Mucosa of gallbladder (tissue), 1 donor: ENCODE measurements around the gene BPIFB1. TPM values are rescaled to one million over a fixed set of nuclear protein-coding genes. Genes with fewer than 3 reads are reported as not detected.
A peak's percentile ranks its signal among the peaks of the same experiment; 100 is the strongest.

Experiments
- DNase-seq: peaks from one replicate; pipeline ENCODE4 v3.0.0-alpha.2; 2020; ENCODE audit warnings: low spot score
- total RNA-seq: library from RNA; stranded (reverse); gene quantifications from one replicate; pipeline ENCODE4 v1.2.1, GENCODE V29; 2021
- donor health status: DM: no; HTN: no; CAD: no.

BPIFB1 gene
- total RNA-seq, 1 donor from 2014 or later: 0.78 TPM

DNA sequence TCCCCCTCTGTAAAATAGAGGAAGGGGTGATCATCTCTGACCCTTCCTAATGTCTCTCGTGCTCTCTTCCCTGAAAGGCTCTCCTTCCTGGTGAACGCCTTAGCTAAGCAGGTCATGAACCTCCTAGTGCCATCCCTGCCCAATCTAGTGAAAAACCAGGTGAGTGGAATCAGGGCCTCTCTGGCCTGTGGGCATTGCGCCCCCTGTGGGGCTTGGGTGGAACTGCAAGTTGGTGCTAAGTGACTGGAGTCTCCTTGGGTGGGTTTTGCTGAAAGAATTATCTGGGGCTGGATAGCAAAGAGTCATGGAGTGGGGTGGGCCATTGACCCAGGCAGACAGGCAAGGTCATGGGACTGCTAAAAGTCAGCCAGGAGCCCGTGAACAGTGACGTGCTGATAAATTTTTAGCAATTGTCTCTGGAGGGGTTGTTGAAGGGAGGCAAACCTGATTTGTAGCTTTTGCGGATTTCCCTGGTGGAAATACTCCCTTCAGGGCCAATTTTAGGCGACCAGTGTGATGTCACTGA is 8.9 kb downstream of the BPIFB1 start:
- DNase-seq: peak; percentile 42

- no peak for DNase-seq
Measured at GRCh38 chr20:33296206-33296605, 13.2 kb downstream of the BPIFB1 start.

DNA sequence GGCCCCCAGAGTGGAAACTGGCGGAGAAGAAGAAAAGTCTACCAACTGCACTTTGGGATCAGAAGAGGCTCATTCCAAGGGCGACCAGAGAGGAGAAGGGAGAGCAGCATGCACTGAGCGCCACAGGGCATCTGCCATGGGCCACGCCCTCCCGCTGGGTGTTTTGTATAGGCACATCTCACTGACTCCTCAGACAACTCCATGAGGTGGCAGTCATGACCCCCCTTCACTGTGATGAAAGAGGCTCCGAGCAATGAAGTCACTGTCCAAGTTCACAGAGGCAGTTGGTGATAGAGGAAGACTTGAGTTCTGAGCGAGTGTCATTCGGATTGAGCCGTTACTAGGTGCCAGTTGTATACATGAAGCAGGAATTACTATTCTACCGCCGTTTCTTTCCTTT is 15.4 kb downstream of the BPIFB1 start:
- DNase-seq: no peak

DNA sequence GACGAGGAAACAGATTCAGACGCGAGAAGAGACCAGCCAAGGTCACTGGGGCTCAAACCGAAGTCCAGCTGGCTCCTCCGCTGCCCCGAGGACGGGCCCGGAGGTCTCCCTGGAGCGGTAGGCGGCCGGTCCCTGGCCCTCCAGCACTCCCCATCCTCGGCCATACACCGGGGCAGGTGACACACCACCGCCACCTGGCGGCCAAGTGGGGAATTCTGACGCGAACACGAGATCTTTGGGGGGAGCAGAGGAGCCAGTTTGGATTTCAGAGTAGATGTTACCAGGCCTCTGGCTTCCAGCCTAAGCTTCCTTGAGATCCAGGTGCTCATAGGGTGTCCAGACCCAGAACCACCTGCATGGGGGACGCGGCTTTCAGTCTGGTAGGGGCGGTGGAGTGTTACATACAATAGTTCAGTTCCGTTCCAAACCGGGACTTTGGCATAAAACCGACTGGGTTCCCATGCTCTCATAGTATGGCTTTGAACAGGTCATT is 16.1 kb downstream of the BPIFB1 start:
- peak; percentile 43 for DNase-seq

DNA sequence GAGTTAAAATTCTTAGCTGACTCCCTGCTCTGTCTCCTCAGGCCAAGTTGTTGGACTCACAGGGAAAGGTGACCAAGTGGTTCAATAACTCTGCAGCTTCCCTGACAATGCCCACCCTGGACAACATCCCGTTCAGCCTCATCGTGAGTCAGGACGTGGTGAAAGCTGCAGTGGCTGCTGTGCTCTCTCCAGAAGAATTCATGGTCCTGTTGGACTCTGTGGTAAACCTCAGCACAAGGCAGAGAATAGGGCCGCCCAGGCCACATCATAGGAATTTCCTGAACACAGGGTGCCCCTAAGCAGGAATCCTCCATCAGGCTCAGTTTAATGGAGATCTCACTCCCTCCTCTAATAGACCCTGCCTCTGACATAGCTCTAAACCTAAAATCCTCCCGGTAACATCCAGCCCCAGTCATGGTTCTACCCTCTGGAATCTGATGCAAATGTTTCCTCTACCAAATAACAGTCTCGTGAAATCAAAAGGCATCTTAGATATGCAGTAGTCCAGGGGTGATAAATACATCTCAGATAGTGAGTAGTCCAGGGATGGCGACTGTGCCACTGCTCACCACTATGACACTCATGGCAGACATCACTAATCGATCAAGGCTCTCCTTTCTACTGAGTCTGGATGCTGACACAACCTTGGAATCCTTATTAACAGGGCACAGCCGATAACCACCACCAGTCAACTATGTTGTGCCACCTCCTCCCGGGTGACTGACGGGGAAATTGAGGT is 18.3 kb downstream of the BPIFB1 start:
- DNase-seq: no peak

GRCh38 chr20:33303595-33303994 is 20.6 kb downstream of the BPIFB1 start:
- DNase-seq: no peak

DNA sequence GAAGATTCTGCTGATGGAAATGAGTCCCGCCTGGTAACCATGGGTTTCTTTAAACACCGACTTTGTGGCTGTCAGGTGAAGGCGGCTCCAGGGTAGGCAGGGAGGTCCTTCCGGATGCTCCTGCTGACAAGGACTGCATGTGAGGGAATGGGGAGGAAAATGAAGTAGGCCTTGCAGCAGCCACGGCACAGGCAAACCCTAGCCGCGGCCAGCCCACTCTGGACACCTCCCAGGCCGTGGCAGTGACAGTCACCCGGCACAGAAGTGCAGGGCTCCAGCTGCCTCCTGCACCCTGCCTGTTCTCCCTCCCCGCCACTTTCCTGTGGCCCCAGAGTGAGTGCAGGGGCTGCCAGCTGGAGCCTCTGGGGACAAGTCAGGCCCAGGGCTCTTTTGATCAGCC is 21.0 kb downstream of the BPIFB1 start:
- DNase-seq: no peak

- no peak for DNase-seq
Measured at GRCh38 chr20:33305589-33306057, 22.6 kb downstream of the BPIFB1 start.

- no peak for DNase-seq
Measured at GRCh38 chr20:33306228-33306627, 23.2 kb downstream of the BPIFB1 start.

GRCh38 chr20:33306807-33307206 is 23.8 kb downstream of the BPIFB1 start:
- no peak for DNase-seq

- DNase-seq: no peak
Measured at GRCh38 chr20:33308668-33309067, 25.7 kb downstream of the BPIFB1 start.

DNA sequence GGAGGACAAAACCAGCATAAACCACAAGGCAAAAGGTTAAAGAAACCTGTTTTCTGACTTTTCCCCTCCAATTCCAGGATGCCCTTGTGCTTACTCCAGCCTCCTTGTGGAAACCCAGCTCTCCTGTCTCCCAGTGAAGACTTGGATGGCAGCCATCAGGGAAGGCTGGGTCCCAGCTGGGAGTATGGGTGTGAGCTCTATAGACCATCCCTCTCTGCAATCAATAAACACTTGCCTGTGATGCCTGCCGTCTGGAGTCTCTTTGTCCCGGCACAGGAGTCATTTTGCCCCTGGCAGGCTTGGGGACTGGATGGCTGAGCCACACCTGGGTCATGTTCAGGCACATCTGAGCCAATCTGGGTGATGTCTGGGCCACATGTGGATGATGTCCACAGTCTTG is 26.6 kb downstream of the BPIFB1 start:
- no peak for DNase-seq

DNA sequence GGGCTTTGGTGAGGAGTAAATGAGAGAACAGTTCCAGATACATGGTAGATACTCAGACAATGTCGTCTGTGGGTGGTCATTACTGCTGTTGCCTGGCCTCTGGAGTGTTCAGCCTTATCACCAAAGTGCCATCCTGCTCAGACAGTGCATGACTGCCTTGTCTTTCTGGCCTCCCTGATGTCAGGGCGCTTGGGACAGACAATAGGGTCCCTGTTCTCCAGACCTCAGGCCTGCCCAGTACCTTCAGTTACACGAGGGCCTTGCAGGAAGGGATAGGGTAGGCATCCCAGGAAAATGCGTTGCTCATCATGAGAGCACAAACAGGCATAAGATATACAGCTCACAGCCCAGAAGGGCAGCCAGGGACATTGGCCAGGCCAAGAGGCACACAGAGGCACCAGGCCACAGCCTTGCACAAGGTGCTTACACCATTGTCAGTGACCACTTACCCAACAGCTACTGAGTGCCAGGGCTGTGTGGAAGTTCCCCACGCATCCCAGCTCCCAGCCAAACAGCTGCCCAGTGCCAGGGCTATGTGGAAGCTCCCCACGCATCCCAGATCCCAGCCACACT is 27.4 kb downstream of the BPIFB1 start:
- DNase-seq: no peak

- DNase-seq: no peak
Measured at GRCh38 chr20:33311011-33311410, 28.0 kb downstream of the BPIFB1 start.

- no peak for DNase-seq
Measured at GRCh38 chr20:33311996-33312395, 29.0 kb downstream of the BPIFB1 start.

- DNase-seq: no peak
Measured at GRCh38 chr20:33312583-33312982, 29.6 kb downstream of the BPIFB1 start.

DNA sequence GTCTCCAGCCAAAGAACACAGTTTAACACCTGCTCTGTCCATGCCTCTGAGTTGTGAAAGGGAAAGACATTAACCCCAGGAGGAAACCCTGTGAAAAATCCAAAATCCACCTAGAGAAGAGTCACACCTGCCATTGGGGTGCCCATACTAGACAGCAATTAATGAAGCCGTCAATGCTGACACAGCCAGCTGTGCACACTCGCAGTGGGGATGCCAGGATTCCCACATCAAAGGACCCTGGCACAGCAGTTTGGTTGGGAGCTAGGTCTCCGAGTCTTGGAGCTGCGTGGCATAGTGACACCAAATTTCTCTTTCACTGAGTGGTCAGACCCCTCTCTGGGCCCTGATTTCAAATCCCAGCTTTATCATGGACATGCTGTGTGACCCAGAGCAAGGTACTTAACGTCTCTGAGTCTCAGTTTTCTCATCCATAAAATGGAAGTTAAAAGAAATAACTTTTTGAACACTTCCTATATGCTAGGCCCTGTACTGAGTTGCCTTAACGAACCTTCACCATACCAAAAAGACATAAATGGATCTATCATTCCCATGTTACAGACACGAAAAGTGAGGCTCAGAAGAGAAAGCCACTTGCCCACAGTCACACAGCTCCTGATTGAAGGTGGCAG is 30.8 kb downstream of the BPIFB1 start:
- no peak for DNase-seq

DNA sequence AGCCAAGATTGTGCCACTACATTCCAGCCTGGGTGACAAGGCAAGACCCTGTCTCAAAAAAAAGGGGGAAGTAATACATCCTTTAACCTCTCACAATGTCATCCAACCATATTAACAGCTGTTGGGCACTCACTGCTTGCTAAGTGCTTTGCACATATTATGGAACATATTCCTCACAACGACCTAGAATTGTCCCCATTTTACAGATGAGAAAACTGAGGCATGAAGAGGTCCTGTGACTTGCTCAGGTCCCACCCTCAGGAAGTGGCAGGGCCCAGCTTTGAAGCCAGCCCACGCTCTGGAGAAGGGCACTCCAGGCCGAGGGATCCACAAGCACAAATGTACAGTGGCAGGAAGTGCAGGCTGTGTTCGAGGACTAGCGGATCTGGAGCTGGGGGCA is 33.3 kb downstream of the BPIFB1 start:
- no peak for DNase-seq

GRCh38 chr20:33316958-33317357 is 33.9 kb downstream of the BPIFB1 start:
- DNase-seq: no peak

DNA sequence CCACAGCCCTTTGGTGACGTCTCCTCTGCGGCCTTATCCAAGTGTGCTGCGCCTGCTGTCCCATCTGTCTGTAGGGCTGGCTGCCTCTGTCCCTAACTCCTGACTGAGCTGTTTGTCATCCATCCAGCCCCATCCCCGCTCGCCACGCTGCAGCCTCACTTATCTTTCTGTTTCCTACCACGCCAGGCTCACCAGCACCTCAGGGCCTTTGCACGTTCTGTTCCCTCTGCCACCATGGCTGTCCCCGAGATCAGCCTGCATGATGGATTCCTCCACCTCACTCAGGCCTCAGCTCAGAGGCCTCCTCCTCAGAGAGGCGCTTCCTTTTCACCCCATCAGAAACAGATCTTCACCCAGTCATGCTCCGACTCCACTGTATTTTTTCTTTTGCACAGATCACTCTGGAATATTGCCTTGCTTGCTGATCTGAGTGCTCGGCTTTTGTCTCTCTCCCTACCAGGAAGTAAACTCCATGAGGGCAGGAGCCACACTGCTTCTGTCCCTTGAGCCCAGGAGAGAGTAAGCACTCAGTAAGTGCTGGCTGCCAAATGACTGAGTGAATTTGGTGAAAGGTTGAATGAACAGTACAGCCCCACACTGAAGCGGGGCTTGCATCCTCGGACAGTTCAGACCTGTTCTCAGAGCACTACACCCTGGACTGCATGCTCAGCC is 34.5 kb downstream of the BPIFB1 start:
- no peak for DNase-seq

DNA sequence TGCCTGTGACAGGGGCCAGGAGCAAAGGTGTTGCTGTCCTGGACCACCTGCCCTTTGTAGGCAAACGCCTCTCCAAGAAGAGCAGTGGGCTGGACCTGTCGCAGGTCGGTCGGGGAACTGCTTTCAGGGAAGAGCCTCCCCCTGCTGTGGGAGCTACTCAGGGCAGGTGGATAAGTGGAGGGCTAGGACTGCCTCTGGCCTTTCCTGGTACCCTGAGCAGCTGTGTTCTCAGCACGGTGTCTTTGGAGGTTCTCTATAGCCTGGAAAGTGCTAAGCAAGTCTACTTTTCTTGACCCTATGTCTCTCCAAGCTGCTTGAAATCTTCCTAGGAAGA is 35.0 kb downstream of the BPIFB1 start:
- no peak for DNase-seq

DNA sequence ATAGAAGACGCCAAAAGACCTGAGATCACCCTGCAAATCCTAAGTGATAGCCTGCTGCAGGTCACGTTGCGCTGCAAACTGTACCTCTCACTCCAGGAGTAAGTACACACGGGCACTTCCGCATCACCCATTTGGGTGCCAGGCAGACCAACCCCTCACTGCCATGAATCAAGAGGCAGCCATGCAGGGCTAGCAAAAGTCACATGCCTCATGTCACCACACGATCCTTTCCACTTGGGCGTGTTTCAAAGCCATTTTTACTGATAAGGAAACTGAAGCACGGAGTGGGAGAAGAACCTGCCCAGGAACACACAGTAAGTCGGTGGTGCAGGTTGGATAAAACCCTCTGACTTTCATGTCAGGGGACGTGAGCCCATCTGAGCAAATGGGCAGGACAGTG is 37.0 kb downstream of the BPIFB1 start:
- DNase-seq: no peak
